ENCODE measurements around the gene CHAD. TPM values are rescaled to one million over a fixed set of nuclear protein-coding genes. Genes with fewer than 3 reads are reported as not detected.

CHAD gene
- total RNA-seq, 1 donor from 2014 or later = not detected

Other genes with a start within 250 kb of the CHAD start
- 11.3 TPM for gene TMEM92, start 194.4 kb downstream of the CHAD start, total RNA-seq
- 20.3 TPM for gene XYLT2, start 122.8 kb downstream of the CHAD start, total RNA-seq
- 47.1 TPM for gene MRPL27, start 95.7 kb downstream of the CHAD start, total RNA-seq
- 1.3 TPM for gene EME1, start 95.7 kb downstream of the CHAD start, total RNA-seq
- 68.0 TPM for gene LRRC59, start 71.4 kb downstream of the CHAD start, total RNA-seq
- 73.9 TPM for gene ACSF2, start 42.7 kb downstream of the CHAD start, total RNA-seq
- gene RSAD1, start 10.0 kb upstream of the CHAD start, total RNA-seq = 34.3 TPM
- gene MYCBPAP, start 39.6 kb upstream of the CHAD start, total RNA-seq = 1.3 TPM
- gene EPN3, start 63.9 kb upstream of the CHAD start, total RNA-seq = 0.09 TPM
- gene SPATA20, start 78.3 kb upstream of the CHAD start, total RNA-seq = 31.6 TPM
- gene CACNA1G, start 91.8 kb upstream of the CHAD start, total RNA-seq = not detected
- 65.4 TPM for gene ABCC3, start 166.0 kb upstream of the CHAD start, total RNA-seq
- gene ANKRD40, start 239.0 kb upstream of the CHAD start, total RNA-seq = 57.7 TPM